Activated CD4-positive, alpha-beta T cell treated with anti-CD3 and anti-CD28 coated beads for 36 hours (primary cell): ENCODE measurements around the gene NLRC5. TPM values are rescaled to one million over a fixed set of nuclear protein-coding genes. Genes with fewer than 3 reads are reported as not detected.
A peak's percentile ranks its signal among the peaks of the same experiment; 100 is the strongest.

Experiments
- ATAC-seq: fragments of 200-7000 bp; cut with Tn5 transposase; one replicate; pipeline ENCODE4 v1.10.0; 2021; ENCODE audit warnings: mild to moderate bottlenecking, moderate library complexity
- CTCF ChIA-PET: fragments of 350-600 bp; sonication (Branson Sonifier 250); formaldehyde crosslinking; loops from one replicate; lab custom pipeline; 2021; ENCODE audit warnings: antibody characterized with exemption; lab: Charles Lee
- POLR2A ChIA-PET: fragments of 350-600 bp; sonication (Branson Sonifier 250); formaldehyde crosslinking; loops from one replicate; lab custom pipeline; 2021; ENCODE audit warnings: antibody characterized with exemption, inconsistent platforms; lab: Charles Lee
- DNase-seq: peaks from one replicate; pipeline ENCODE4 v3.0.0-alpha.2; 2020
- H3K27ac Mint-ChIP-seq: one replicate; pipeline ENCODE4 v1.8.0; 2021; ENCODE audit warnings: mixed read lengths
- H3K27me3 Mint-ChIP-seq: one replicate; pipeline ENCODE4 v1.8.0; 2021; ENCODE audit warnings: mixed read lengths
- H3K36me3 Mint-ChIP-seq: one replicate; pipeline ENCODE4 v1.8.0; 2021; ENCODE audit warnings: low read depth, mixed read lengths
- H3K4me1 Mint-ChIP-seq: one replicate; pipeline ENCODE4 v1.8.0; 2021; ENCODE audit warnings: mixed read lengths
- H3K4me3 Mint-ChIP-seq: one replicate; pipeline ENCODE4 v1.8.0; 2021; ENCODE audit warnings: mild to moderate bottlenecking, moderate library complexity, mixed read lengths
- H3K9me3 Mint-ChIP-seq: one replicate; pipeline ENCODE4 v1.8.0; 2021; ENCODE audit warnings: low read depth, mixed read lengths
- intact Hi-C, 2 experiments: fragments of 100-400 bp; cut with DNase I in 1 of 2; cut with micrococcal nuclease in 1 of 2; formaldehyde crosslinking; loops; one replicate each; pipeline versions ENCODE4 v1.14.2 to v1.15.1; 2022 to 2024; cut with DNase I, micrococcal nuclease
- total RNA-seq, 2 experiments: library from RNA; stranded (reverse); gene quantifications; one replicate each; pipeline ENCODE4 v1.2.3, GENCODE V29; 2021

NLRC5 gene
- total RNA-seq, 2 experiments from 2014 or later: 143 to 175 TPM

GRCh38 chr16:57041182-57042156 is 52.1 kb downstream of the NLRC5 start:
- H3K4me1 Mint-ChIP-seq: peaks cover 80% of the 10 kb centered on the region
- no peaks in the 10 kb centered on the region for H3K27me3 Mint-ChIP-seq
- peak overlapping the region; percentile 97 for H3K27ac Mint-ChIP-seq
- ChIA-PET CTCF (interaction anchor here (0.6 to 4.2 kb wide), 12 partner anchors 9 to 97 kb away, joined by 3 to 25 read pairs (median 3); partner anchors contain the start of gene NLRC5), POLR2A (interaction anchor here (0.6 to 1.9 kb wide), 20 partner anchors 10 to 591 kb away, joined by 3 to 11 read pairs (median 4); partner anchors contain the start of genes HERPUD1 and NLRC5)
- peaks cover 62% of the 10 kb centered on the region for H3K36me3 Mint-ChIP-seq
- peak overlapping the region; percentile 39 for H3K4me3 Mint-ChIP-seq
- DNase-seq (peak; percentile 92), ATAC-seq (peak; percentile 75)
- intact Hi-C loops: loop anchor here (1.0 to 10.0 kb wide), 8 partner anchors 27 to 431 kb away; partner anchors contain the start of genes NLRC5 (in 2 of the 2), HERPUD1 (in 1 of the 2) and SLC12A3 (in 1 of the 2)
- no peaks in the 10 kb centered on the region for H3K9me3 Mint-ChIP-seq

DNA sequence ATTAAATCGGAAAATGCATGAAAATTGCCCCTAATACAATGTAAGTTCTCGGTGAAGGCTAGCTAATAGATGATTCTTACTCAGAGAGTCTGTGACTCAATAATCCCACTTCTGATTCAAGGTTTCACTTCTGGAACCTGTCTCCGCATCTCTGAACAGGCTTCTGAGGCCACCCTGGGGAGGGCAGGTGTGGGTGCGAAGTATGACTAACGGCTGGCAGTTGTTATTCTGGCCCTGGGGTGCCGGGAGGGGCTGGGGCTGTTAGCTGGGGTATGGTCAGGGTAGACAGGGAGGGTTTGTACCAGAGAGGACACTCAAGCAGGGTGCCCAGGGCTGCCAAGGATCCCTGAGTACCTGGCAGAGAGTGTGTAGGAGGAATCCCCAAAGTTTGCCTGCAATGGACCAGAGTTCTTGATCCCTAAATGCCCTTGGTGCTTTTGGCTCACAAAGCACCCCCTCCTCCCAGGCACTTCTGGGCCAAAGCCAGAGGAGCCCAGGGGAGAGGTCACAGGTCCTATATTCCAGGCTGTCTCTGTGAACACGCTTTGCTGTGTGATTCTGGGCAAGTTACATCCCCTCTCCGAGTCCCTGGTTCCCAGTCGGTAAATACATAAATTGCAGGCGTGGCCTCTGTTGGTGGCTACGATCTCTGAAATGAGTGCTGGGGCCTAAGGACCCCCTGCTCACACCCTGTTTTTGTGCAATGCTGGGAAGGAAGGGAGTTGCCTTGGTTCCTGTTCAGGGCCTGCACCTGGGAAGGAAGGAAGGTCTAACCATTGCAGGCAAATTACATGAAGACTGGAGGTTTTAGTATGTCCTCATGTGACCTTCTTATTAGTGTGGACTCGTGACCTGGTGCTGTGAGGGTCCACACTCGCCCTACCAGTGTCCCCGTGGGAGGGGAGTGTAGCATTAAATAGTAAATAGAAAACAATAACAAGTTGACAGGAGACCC is 53.1 kb downstream of the NLRC5 start:
- H3K4me1 Mint-ChIP-seq: peaks cover 71% of the 10 kb centered on the region
- ATAC-seq: peak; percentile 78
- DNase-seq: peak; percentile 92
- intact Hi-C loops: loop anchor here (1.0 to 10.0 kb wide), 6 partner anchors 28 to 178 kb away; partner anchors contain the start of genes HERPUD1 (in 1 of the 2), NLRC5 (in 1 of the 2) and SLC12A3 (in 1 of the 2)
- H3K4me3 Mint-ChIP-seq: peak overlapping the region; percentile 39
- ChIA-PET POLR2A (interaction anchor here (0.6 to 1.9 kb wide), 17 partner anchors 11 to 567 kb away, joined by 3 to 11 read pairs (median 4); partner anchors contain the start of genes HERPUD1 and NLRC5), CTCF (interaction anchor here (0.6 to 4.2 kb wide), 11 partner anchors 9 to 97 kb away, joined by 3 to 25 read pairs (median 3); partner anchors contain the start of gene NLRC5)
- H3K36me3 Mint-ChIP-seq: peaks cover 57% of the 10 kb centered on the region
- H3K27ac Mint-ChIP-seq: peak overlapping the region; percentile 97
- H3K27me3 Mint-ChIP-seq: no peaks in the 10 kb centered on the region
- no peaks in the 10 kb centered on the region for H3K9me3 Mint-ChIP-seq

DNA sequence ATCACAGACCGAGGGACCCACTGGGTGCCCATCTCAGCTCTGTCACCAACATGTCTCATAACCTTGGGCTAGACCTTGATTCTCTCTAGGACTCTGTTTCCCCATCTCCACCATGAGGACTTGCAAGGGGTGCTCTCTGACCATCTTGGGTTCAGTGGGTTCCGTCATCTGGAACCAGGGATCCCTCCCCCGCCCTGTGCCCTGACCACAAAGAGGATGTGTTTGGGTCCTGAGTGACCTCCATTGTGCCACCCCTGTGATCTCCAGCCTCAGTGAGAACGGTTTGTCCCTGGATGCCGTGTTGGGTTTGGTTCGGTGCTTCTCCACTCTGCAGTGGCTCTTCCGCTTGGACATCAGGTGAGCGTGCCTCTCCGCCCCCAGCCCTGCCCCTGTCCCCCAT is 53.9 kb downstream of the NLRC5 start:
- Mint-ChIP-seq H3K4me1 (peaks cover 65% of the 10 kb centered on the region), H3K36me3 (peaks cover 58% of the 10 kb centered on the region), H3K27ac (peak overlapping the region; percentile 97), H3K27me3 (no peaks in the 10 kb centered on the region), H3K4me3 (no peak overlapping the region), H3K9me3 (no peaks in the 10 kb centered on the region)
- ATAC-seq (no peak), DNase-seq (no peak)
- intact Hi-C loops: loop anchor here in 1 of 2 experiments (5.0 to 10.0 kb wide), 2 partner anchors 111 to 178 kb away; partner anchors contain the start of genes HERPUD1 and SLC12A3
- ChIA-PET POLR2A (no interaction called here), CTCF (interaction anchor here (0.6 to 4.2 kb wide), 3 partner anchors 79 to 84 kb away, joined by 3 to 25 read pairs (median 4); no protein-coding TSS in a partner anchor)

- intact Hi-C loops: loop anchor here in 1 of 2 experiments (5.0 to 10.0 kb wide), 2 partner anchors 113 to 180 kb away; partner anchors contain the start of genes HERPUD1 and SLC12A3
These were observed 55.8 kb downstream of the NLRC5 start for GRCh38 chr16:57044931-57045693.

GRCh38 chr16:57045694-57046381 is 56.5 kb downstream of the NLRC5 start:
- Mint-ChIP-seq H3K9me3 (no peaks in the 10 kb centered on the region), H3K27me3 (no peaks in the 10 kb centered on the region), H3K4me1 (peaks cover 48% of the 10 kb centered on the region), H3K27ac (peak overlapping the region; percentile 73), H3K36me3 (peaks cover 51% of the 10 kb centered on the region), H3K4me3 (no peak overlapping the region)
- ATAC-seq (no peak), DNase-seq (peak; percentile 62)
- POLR2A ChIA-PET: no interaction called here
- intact Hi-C loops: loop anchor here in 1 of 2 experiments (10.0 kb wide), 1 partner anchor 181 kb away; the partner anchor contains the start of gene SLC12A3
- CTCF ChIA-PET: interaction anchor here (0.7 to 3.3 kb wide), 7 partner anchors 15 to 101 kb away, joined by 3 to 24 read pairs (median 3); no protein-coding TSS in a partner anchor

More at GRCh38 chr16:57044931-57045693, 55.8 kb downstream of the NLRC5 start:
- Mint-ChIP-seq H3K27ac (peak overlapping the region; percentile 73), H3K9me3 (no peaks in the 10 kb centered on the region), H3K27me3 (no peaks in the 10 kb centered on the region), H3K36me3 (peaks cover 53% of the 10 kb centered on the region), H3K4me1 (peaks cover 55% of the 10 kb centered on the region), H3K4me3 (no peak overlapping the region)
- CTCF ChIA-PET: interaction anchor here (0.7 to 3.3 kb wide), 5 partner anchors 14 to 100 kb away, joined by 3 to 24 read pairs (median 3); no protein-coding TSS in a partner anchor
- ATAC-seq: no peak
- POLR2A ChIA-PET: no interaction called here
- no peak for DNase-seq

- ATAC-seq (no peak), DNase-seq (no peak)
- POLR2A ChIA-PET: no interaction called here
- Mint-ChIP-seq H3K36me3 (peaks cover 55% of the 10 kb centered on the region), H3K27me3 (no peaks in the 10 kb centered on the region), H3K4me3 (no peak overlapping the region), H3K4me1 (peaks cover 38% of the 10 kb centered on the region), H3K27ac (peak overlapping the region; percentile 63), H3K9me3 (no peaks in the 10 kb centered on the region)
- intact Hi-C loops: loop anchor here (2.0 to 10.0 kb wide), 2 partner anchors 25 to 183 kb away; partner anchors contain the start of gene SLC12A3 (in 1 of the 2)
- CTCF ChIA-PET: no interaction called here
These were observed 58.7 kb downstream of the NLRC5 start for GRCh38 chr16:57048095-57048494.

GRCh38 chr16:57049678-57050077 is 60.3 kb downstream of the NLRC5 start:
- peaks cover 52% of the 10 kb centered on the region for H3K36me3 Mint-ChIP-seq

GRCh38 chr16:57051696-57052228 is 62.4 kb downstream of the NLRC5 start:
- no peak overlapping the region for H3K4me3 Mint-ChIP-seq
- H3K4me1 Mint-ChIP-seq: peaks cover 24% of the 10 kb centered on the region
- ATAC-seq (no peak), DNase-seq (no peak)
- no peaks in the 10 kb centered on the region for H3K27me3 Mint-ChIP-seq
- H3K27ac Mint-ChIP-seq: peak overlapping the region; percentile 65
- POLR2A ChIA-PET: interaction anchor here (0.6 to 1.7 kb wide), 2 partner anchors 25 to 46 kb away, joined by 4 read pairs; no protein-coding TSS in a partner anchor
- H3K36me3 Mint-ChIP-seq: peaks cover 51% of the 10 kb centered on the region
- intact Hi-C loops: no loop called here
- no peaks in the 10 kb centered on the region for H3K9me3 Mint-ChIP-seq
- CTCF ChIA-PET: interaction anchor here (0.7 to 3.2 kb wide), 5 partner anchors 9 to 90 kb away, joined by 3 to 14 read pairs (median 4); partner anchors contain the start of gene CETP

More at GRCh38 chr16:57049678-57050077, 60.3 kb downstream of the NLRC5 start:
- intact Hi-C loops: loop anchor here (2.0 to 10.0 kb wide), 2 partner anchors 23 to 185 kb away; partner anchors contain the start of gene SLC12A3 (in 1 of the 2)
- POLR2A ChIA-PET: no interaction called here
- no peaks in the 10 kb centered on the region for H3K9me3 Mint-ChIP-seq
- H3K27me3 Mint-ChIP-seq: no peaks in the 10 kb centered on the region
- no peak overlapping the region for H3K4me3 Mint-ChIP-seq
- ATAC-seq: peak; percentile 60
- no peak for DNase-seq
- peak overlapping the region; percentile 47 for H3K27ac Mint-ChIP-seq
- CTCF ChIA-PET: no interaction called here
- H3K4me1 Mint-ChIP-seq: peaks cover 33% of the 10 kb centered on the region

- ATAC-seq: no peak
- ChIA-PET CTCF (interaction anchor here (0.9 to 3.2 kb wide), 3 partner anchors 31 to 88 kb away, joined by 3 to 14 read pairs (median 6); no protein-coding TSS in a partner anchor), POLR2A (interaction anchor here (1.7 kb wide), 1 partner anchor 26 kb away, joined by 4 read pairs; no protein-coding TSS in a partner anchor)
- peak overlapping the region; percentile 8 for H3K27ac Mint-ChIP-seq
- no peak overlapping the region for H3K4me3 Mint-ChIP-seq
- H3K36me3 Mint-ChIP-seq: peaks cover 55% of the 10 kb centered on the region
- H3K9me3 Mint-ChIP-seq: no peaks in the 10 kb centered on the region
- no peaks in the 10 kb centered on the region for H3K27me3 Mint-ChIP-seq
- H3K4me1 Mint-ChIP-seq: peaks cover 22% of the 10 kb centered on the region
- DNase-seq: no peak
- intact Hi-C loops: no loop called here
These were observed 63.8 kb downstream of the NLRC5 start for GRCh38 chr16:57053206-57053605.
